HG03159 (cell line): ENCODE measurements around the gene CTCF.

ENCODE experiments used
- ATAC-seq: cut with Tn5 transposase; IDR thresholded peaks from one replicate; pipeline ENCODE4 v1.9.1; 2021; ENCODE audit warnings: mild to moderate bottlenecking, moderate library complexity; ENCODE audit not compliant: unreplicated experiment

CTCF gene

GRCh38 chr16:67661886-67662652 lies 99.7 kb downstream of the CTCF start:
- no peak for ATAC-seq

- ATAC-seq: no peak
Observed at GRCh38 chr16:67662653-67663010, 100.3 kb downstream of the CTCF start.

DNA sequence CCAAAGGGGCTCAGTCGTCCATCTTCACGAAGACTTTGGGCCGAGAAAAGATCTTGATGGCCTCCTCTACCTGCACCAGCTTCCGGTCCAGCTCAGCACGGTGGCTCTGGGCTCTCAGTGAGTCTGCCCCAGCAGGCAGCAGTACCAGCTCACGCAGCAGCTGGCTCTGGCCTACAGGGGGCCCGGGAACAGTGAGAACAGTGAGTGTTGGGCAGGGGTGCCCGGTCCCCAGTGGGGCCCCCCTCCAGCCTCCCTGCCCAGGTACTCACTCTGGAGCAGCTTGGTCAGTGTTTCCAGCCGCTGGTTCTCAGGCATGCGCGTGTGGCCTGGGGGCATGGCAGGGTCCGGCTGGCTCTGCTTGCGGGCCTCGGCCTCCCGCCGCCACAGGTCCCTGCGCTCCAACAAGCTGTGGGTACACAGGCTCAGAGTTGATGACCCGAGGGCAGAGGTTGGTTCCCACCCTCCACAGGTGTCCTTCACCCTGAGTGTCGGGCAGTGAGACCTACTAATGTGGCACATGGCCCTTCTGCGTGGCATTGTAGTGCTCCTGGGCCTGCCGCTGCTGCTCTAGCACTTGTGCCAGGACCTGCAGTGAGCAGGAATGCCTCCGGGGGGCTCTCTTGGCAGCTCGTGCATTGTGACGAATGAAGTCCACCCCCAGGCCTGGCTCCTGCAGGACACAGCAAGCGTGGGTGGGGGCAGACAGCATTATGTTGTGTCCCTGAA lies 101.0 kb downstream of the CTCF start:
- no peak for ATAC-seq

DNA sequence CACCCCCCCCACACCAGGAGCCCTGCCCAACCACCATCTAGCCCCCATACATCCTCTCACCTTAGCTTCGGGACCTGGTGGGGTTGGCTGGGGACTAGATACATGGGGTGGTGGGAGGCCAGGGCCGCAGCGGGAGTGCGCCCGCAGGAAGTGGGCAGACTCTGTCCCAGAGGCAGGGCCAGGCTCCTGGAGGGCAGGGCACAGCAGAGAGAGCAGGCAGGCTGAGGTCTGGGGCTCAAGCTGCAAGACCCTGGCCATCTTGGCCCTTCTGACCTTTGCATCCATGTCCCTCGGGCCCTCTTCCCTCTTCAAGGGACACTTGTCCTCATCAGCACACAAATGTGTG lies 101.5 kb downstream of the CTCF start:
- no peak for ATAC-seq

GRCh38 chr16:67664258-67664657 lies 101.9 kb downstream of the CTCF start:
- no peak for ATAC-seq

- ATAC-seq: no peak
Observed at GRCh38 chr16:67664871-67665270, 102.5 kb downstream of the CTCF start.

DNA sequence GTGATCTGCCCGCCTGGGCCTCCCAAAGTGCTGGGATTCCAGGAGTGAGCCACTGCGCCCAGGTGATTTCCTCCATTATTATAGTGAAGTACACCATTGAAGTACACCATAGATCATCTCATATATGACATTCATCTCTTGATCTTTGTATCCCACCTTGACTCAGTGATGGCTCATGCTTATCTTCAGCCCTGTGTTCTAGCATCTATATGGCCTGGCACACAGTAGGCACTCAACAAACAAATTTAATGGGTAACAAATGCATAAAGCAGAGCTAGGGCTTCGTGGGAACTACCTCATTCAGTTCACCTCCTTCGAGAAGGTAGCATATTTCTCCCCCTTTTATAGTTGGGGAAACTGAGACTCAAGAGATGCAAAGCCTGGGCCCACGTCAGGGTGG lies 103.3 kb downstream of the CTCF start:
- no peak for ATAC-seq

GRCh38 chr16:67666032-67666551 lies 103.8 kb downstream of the CTCF start:
- no peak for ATAC-seq

GRCh38 chr16:67666559-67667452 lies 104.5 kb downstream of the CTCF start, which contains the start of the genes C16orf86 and ENKD1:
C16orf86 (plus strand) TSS chr16:67666814; CDS start chr16:67666971, 157 bp downstream.
ENKD1 (minus strand) TSS chr16:67666750; CDS start chr16:67666442, 308 bp downstream.
- peak; percentile 48 for ATAC-seq

DNA sequence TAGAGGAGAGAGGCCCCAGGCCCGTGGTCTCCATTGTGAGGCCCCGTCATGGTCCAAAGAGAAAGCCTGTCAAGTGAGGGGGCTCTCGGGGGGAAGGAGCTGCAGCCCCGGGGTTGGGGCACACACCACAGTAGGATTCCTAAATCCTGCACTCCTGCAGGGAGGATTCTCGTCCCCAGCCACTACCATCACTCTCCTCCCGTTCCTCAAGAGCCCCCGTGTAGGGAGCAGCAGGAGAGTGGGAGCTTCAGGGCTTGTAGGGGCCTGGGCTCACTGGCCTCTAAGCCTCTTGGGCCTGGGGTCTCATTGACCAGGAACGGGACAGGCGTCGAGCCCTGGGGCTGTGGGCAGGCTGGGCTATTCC lies 105.1 kb downstream of the CTCF start:
- no peak for ATAC-seq

- ATAC-seq: peak; percentile 63
Observed at GRCh38 chr16:67667817-67668494, 105.6 kb downstream of the CTCF start.

- no peak for ATAC-seq
Observed at GRCh38 chr16:67668495-67669157, 106.3 kb downstream of the CTCF start.

DNA sequence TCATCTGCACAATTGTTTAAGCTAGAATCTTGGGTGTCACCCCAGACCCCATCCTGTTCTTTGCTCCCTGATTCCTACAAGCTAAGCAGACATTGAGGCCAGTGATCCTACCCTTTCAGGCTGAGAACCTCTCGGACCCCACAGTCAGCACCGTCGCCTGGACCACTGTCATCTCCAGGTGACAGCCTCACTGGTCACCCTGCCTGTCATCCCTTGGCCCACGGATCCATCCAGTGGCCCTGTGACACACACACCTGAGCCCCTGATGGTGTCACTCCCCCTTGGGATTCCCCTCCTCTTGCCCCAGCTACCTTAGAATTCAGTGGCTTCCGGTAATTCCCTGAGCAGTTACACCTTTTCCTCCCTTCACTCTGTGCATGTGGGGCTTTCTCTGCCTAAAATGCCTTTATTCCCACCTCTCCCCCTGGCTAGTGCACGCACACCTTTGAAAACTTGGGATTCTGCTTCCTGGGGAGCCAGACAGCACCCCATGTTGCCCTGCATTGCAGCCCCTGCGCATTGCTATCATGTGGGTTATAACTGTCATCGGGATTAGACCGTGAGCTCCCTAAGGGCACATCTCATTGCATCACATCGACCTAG lies 107.3 kb downstream of the CTCF start:
- ATAC-seq: no peak

GRCh38 chr16:67672306-67672705 lies 110.0 kb downstream of the CTCF start:
- ATAC-seq: no peak

DNA sequence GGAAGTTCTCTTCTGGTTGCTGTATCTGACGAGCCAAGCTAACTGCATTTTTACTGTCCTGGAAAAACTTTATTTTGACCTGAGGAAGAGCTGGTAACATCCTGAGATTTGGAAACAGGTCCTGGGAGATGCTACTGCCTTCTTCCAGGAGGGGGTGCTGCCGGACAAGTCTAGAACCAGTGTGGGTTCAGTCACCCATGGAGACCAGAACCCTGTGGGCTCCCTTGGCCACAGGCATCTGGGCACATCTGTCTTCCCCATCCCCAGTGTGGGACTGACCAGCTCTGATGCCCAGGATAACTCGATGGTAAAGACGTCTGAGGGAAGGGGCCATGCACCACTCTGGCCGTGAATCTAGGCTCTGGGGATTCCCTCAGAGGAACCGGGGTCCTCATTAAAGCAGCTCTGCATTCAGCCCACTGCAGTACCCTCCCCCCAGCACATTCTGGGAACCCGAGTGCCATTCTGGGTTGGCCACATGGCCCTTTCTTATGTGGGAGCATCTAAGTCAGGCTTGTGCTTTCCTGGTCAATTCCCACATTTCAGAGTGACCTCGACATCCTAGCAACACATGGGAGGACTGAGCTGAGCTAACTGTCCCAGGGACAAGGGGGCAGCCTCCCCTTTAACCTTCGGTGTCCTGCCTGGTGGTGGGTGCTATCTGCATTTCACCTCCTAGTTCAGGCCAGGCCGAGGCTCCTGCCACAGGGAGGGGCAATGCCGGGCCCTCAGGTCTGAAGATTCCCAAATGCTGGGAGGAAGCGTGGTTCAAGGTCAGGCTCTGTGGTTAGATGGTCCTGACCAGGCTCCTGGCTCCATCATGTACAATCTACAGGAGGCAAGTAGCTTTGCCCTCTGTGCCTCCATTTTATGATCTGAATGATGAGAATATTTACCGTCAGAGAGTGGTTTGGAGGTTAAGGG lies 110.7 kb downstream of the CTCF start:
- ATAC-seq: no peak

GRCh38 chr16:67673712-67674580 lies 111.6 kb downstream of the CTCF start:
- ATAC-seq: no peak

DNA sequence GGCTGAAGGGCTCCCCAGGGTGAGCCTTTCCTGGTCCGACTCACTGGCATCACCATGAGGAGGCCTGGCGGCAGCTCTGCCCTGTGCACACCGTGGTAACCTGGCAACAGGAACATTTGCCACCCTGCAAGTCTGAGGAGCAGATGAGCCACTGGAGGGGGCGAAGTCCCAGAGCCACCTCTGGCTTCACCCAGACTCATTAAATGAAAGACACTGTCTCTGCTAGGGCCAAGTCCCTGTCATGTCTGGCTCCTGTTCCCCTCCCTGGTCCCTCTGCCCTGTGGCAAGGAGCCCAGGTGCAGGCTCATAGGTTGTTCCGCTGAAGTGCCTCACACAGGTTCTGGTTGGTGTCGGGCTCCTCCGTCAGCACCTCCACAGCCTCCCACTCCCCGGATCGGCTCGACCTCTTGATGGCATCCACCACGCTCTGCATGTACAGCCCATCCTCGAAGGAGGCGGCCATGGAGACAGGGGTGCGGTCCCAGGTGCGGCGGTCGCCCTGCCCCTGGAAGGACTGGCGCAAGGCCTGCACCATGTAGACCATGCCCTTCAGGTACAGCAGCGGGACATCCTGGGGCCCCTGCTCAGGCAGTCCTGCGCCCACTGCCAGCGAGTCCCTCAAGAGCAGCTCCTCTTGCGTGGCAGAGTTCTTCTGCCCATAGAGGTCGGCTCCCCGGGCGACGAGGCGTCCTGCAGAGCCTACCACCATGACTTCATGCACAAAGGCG lies 112.7 kb downstream of the CTCF start:
- no peak for ATAC-seq
